ENCODE results near the gene SPPL2B. TPM values are rescaled to one million over a fixed set of nuclear protein-coding genes. Genes with fewer than 3 reads are reported as not detected.

SPPL2B gene
- total RNA-seq, 6 experiments from 2014 or later, result 11.8 to 39.8 (median 26.5) TPM

DNA sequence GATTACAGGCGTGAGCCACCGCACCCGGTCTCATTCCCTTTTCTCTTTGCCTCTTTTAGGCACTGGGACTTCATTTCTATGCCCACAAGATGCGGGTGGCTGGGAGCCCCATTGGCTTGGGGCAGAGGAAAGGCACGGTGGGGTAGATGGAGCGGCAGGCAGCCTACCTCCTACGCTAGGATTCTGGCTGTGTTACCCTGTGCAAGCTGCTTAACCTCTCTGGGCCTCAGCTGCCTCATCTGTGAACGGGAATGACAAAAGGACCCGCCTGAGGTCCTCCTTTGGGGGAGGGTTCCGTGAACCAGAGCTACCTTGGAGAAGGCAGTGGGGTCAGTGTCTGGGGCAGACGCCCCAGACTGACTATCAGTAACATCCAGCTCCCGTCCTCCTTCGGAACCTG is 11.2 kb upstream of the SPPL2B start:
- Histone ChIP-seq H3K27ac (no peak overlapping the region), H3K4me1 (no peaks in the 10 kb centered on the region), H3K27me3 (peaks cover 0 to 7% of the 10 kb centered on the region in 2 donors), H3K36me3 (no peaks in the 10 kb centered on the region), H3K4me3 (no peak overlapping the region), H3K9me3 (no peaks in the 10 kb centered on the region)
- ATAC-seq (no peak), DNase-seq (no peak)
- TF ChIP-seq, protein P1, sequence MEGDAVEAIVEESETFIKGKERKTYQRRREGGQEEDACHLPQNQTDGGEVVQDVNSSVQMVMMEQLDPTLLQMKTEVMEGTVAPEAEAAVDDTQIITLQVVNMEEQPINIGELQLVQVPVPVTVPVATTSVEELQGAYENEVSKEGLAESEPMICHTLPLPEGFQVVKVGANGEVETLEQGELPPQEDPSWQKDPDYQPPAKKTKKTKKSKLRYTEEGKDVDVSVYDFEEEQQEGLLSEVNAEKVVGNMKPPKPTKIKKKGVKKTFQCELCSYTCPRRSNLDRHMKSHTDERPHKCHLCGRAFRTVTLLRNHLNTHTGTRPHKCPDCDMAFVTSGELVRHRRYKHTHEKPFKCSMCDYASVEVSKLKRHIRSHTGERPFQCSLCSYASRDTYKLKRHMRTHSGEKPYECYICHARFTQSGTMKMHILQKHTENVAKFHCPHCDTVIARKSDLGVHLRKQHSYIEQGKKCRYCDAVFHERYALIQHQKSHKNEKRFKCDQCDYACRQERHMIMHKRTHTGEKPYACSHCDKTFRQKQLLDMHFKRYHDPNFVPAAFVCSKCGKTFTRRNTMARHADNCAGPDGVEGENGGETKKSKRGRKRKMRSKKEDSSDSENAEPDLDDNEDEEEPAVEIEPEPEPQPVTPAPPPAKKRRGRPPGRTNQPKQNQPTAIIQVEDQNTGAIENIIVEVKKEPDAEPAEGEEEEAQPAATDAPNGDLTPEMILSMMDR (IDR thresholded peaks at IDR 0.05), result no peak
- TF ChIP-seq POLR2A (IDR thresholded peaks at IDR 0.05), result no peak
- intact Hi-C loops (cut with DNase I), result loop anchor here in 1 of 2 donors (10.0 kb wide), 1 partner anchor 82 kb away; the partner anchor contains the start of genes PLEKHJ1 and SF3A2
- WGBS (ENCODE audit: insufficient coverage, low coverage, low lambda C conversion rate, missing lambda C conversion rate), result 71% methylated on average over 5 of the region's 13 CpGs

DNA sequence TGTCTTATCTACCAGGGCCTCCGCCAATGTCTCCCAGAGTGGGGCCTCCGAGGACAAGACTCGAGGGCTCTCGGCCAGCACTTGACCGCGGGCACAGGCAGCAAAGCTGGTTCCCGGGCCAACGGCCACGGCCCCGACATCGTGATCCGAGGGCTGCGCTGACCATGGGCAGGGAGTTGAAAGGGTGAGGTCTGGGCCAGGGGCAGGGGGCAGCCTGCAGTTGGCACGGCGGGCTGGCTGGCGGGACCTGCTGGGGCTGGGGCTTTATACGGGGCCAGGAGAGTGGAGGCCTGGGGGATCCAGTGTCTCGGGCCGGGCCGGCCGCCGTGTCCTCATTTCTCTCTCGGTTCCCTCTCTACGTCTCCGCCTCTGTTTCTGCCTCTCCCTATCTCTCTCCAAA is 10.7 kb upstream of the SPPL2B start:
- Histone ChIP-seq H3K4me3 (no peak overlapping the region), H3K27me3 (peaks cover 0 to 5% of the 10 kb centered on the region in 2 donors), H3K36me3 (no peaks in the 10 kb centered on the region), H3K27ac (no peak overlapping the region), H3K9me3 (no peaks in the 10 kb centered on the region), H3K4me1 (no peaks in the 10 kb centered on the region)
- no peak for DNase-seq
- 50% methylated on average over 3 of the region's 25 CpGs for WGBS (ENCODE audit: insufficient coverage, low coverage, low lambda C conversion rate, missing lambda C conversion rate)
- intact Hi-C loops (cut with DNase I), result loop anchor here in 1 of 2 donors (10.0 kb wide), 1 partner anchor 83 kb away; the partner anchor contains the start of genes PLEKHJ1 and SF3A2
- ATAC-seq, result no peak
- no peak for TF ChIP-seq POLR2A (IDR thresholded peaks at IDR 0.05)
- TF ChIP-seq, protein P1 (IDR thresholded peaks at IDR 0.05), result no peak

DNA sequence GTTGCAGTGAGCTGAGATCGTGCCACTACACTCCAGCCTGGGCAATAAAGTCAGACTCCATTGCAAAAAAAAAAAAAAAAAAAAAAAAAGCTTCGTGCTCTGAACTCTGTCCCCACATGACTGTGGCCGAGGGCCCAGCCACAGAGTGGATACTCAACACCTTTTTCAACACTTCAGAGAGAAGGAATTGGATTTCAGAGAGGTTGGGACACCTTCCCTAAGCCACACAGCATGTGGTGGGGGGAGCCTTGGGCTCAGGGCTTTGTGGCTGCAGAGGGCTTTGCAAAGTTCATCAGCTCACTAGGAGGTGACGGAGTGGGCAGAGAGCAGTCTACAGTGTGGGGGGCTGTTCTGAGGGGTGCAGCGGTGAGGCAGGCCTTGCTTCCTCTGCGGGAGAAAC is 9.6 kb upstream of the SPPL2B start:
- ATAC-seq (no peak), DNase-seq (no peak)
- Histone ChIP-seq H3K4me3 (no peak overlapping the region), H3K27me3 (no peaks in the 10 kb centered on the region), H3K27ac (no peak overlapping the region), H3K36me3 (no peaks in the 10 kb centered on the region), H3K4me1 (no peaks in the 10 kb centered on the region), H3K9me3 (no peaks in the 10 kb centered on the region)
- intact Hi-C loops (cut with DNase I), result loop anchor here in 1 of 2 donors (10.0 kb wide), 1 partner anchor 84 kb away; the partner anchor contains the start of genes PLEKHJ1 and SF3A2
- TF ChIP-seq, protein P1 (IDR thresholded peaks at IDR 0.05), result no peak
- TF ChIP-seq POLR2A (IDR thresholded peaks at IDR 0.05), result no peak
- 40% methylated on average over 1 of the region's 6 CpGs for WGBS (ENCODE audit: insufficient coverage, low coverage, low lambda C conversion rate, missing lambda C conversion rate)

DNA sequence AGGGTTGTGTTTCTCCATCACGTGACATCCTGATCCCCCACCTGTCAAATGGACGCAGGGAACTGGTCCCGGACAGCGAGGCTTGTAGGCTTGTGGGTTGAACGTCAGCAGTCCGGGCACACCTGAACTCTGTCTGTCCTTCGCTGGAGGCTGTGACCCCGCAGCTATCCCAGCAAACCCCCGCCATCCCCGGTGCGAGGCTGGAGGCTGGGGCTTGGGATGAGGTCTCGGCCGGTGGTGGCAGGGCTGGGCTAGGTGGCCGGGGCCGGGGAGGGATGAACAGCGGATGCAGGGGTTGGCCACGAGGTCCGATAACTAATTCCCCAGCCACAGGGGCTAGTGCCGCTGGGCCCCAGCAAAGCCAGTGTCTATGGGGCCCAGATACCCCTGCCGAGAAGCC is 8.9 kb upstream of the SPPL2B start:
- Histone ChIP-seq H3K36me3 (no peaks in the 10 kb centered on the region), H3K27me3 (no peaks in the 10 kb centered on the region), H3K9me3 (no peaks in the 10 kb centered on the region), H3K4me1 (no peaks in the 10 kb centered on the region), H3K4me3 (no peak overlapping the region), H3K27ac (no peak overlapping the region)
- TF ChIP-seq POLR2A (IDR thresholded peaks at IDR 0.05), result no peak
- TF ChIP-seq, protein P1 (IDR thresholded peaks at IDR 0.05), result no peak
- WGBS (ENCODE audit: insufficient coverage, low coverage, low lambda C conversion rate, missing lambda C conversion rate), result 80% methylated on average over 1 of the region's 20 CpGs
- ATAC-seq (no peak), DNase-seq (no peak)
- intact Hi-C loops (cut with DNase I), result loop anchor here in 1 of 2 donors (10.0 kb wide), 1 partner anchor 85 kb away; the partner anchor contains the start of genes PLEKHJ1 and SF3A2

Measured in right lobe of liver (tissue), 6 donors.